RPMI8226 (cell line): ENCODE measurements around the gene CORO1A.
A peak's percentile ranks its signal among the peaks of the same experiment; 100 is the strongest.
"Not testable (repeated sequence)": the region's sequence is repeated elsewhere in the genome, so short reads cannot be mapped to it uniquely, and the experiment has no call there.

Source experiments
- DNase-seq: peaks from one replicate; pipeline ENCODE4 v3.0.0-alpha.2; 2015

CORO1A gene

GRCh38 chr16:30173054-30173453 lies 10.3 kb upstream of the CORO1A start:
- DNase-seq: no peak

GRCh38 chr16:30176876-30177275 lies 6.5 kb upstream of the CORO1A start:
- DNase-seq: not testable (repeated sequence)

DNA sequence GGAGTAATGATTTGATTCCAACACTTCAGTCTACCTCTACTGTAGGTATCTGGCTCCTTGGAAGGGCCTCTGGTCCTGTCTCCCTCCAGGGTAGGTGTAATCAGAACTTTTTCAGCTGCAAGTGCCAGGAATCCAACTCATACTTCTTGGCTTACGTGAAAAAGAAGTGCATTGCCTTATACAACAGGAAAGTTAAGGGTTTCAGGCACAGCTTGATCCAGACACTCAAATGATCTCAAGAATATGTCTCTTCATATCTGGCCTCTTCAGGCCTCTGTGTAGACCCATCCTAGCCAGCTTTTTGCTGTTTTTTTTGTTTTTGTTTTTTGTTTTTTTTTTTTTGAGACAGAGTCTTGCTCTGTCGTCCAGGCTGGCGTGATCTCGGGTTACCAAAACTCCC lies 4.2 kb upstream of the CORO1A start:
- DNase-seq: no peak

DNA sequence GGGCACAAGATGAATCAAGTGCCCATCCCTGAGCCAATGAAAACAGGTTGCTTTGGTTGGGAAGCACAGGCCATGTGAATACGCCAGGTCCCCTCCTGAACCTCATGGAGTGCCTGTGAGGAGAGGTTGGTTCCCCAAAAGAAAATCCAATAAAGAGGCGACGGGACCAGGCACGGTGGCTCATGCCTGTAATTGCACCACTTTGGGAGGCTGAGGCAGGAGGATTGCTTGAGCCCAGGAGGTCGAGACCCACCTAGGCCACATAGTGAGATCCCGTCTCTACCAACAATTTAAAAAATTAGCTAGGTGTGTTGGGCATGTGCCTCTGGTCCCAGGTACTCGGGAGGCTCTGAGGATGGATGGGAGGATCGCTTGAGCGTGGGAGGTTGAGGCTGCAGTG lies 3.5 kb upstream of the CORO1A start:
- DNase-seq: no peak

- DNase-seq: no peak
Measured at GRCh38 chr16:30180741-30181140, 2.7 kb upstream of the CORO1A start.

DNA sequence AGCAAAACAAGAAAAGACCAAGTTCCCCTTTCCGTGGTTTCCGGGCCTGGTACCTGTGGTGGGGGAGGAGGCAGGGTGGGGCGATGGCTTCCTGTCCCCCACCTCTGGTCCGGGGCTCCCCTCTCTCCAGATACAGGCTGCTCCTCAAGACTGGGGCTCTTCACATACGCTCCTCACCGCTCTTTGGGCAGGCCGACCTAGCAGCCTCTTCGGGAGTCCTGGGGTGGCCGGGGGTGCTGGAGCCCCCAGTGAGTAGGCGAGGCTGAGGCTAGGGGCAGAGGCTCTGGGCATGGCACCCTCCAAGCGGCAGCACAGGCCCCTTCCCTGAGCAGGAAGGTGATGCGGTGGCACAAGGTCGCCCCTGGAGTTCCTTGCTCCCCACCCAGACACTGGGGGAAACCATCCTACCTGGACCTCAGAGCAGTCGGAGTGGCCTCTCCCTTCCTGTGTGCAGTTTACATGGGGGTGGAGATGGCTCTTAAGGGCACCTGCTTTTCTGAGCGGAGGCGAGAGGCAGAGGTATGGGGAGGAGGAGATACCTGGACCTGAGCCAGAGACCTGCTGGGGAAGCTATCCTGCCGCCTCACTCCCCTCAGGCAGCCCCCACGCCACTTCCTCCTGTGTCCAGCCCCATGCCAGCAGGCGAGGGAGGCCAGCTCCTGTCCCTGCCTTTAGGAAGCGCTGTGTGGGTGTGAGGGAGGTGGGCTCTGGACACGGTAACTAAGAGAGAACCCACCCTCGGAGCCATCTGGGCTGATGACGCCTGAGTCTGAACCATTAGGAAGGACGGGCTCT lies 891 bp downstream of the CORO1A start:
- peak; percentile 98 for DNase-seq

GRCh38 chr16:30184891-30185682 lies 1.7 kb downstream of the CORO1A start:
- peak; percentile 51 for DNase-seq

DNA sequence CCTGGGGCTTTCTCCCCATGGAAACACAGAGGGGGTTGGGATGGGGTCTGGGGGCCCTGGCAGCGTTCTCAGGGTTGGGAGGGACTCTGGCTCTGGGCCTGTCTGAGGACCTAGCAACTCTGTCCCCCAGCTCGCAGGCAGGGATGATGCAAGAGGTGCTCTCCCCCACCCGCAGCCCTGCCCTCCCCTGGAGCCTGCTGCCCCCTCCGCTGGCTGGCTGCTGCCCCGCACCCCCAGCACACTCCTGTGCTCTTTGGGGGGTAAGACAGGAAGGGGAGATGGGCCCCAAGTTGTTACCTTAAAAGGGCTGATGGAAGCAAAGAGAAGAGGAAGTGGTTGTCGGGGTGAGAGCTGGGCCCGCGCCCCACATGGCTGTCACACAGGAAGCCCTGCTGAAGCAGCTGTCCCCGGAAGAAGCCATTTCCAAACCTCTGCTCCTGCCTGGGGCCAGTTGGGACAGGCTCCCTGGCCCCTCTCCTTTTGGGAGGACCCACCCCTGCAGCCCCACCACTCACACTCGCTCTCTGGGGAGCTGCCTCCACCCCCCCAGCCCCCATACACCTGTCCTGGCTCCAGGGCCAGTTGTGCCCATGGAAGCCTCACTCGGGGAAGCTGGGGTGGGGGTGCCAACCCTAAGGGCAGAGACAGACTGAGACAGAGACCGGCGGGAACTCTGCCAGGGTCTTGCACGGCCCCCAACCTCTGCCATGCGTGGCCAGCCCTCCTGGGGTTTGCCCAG lies 2.5 kb downstream of the CORO1A start:
- DNase-seq: peak; percentile 93

DNA sequence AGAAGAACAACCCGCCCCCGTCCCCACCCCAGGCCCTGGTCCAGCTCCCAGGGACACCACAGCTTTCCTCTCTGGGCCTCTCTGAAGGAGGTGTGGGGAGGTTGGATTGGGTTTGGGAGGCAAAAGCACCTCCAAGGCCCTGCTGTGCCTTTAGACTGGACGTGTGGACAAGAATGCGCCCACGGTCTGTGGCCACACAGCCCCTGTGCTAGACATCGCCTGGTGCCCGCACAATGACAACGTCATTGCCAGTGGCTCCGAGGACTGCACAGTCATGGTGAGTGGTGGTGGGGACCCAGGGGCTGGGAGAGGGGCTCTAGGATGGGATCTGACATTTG lies 3.0 kb downstream of the CORO1A start:
- no peak for DNase-seq

DNA sequence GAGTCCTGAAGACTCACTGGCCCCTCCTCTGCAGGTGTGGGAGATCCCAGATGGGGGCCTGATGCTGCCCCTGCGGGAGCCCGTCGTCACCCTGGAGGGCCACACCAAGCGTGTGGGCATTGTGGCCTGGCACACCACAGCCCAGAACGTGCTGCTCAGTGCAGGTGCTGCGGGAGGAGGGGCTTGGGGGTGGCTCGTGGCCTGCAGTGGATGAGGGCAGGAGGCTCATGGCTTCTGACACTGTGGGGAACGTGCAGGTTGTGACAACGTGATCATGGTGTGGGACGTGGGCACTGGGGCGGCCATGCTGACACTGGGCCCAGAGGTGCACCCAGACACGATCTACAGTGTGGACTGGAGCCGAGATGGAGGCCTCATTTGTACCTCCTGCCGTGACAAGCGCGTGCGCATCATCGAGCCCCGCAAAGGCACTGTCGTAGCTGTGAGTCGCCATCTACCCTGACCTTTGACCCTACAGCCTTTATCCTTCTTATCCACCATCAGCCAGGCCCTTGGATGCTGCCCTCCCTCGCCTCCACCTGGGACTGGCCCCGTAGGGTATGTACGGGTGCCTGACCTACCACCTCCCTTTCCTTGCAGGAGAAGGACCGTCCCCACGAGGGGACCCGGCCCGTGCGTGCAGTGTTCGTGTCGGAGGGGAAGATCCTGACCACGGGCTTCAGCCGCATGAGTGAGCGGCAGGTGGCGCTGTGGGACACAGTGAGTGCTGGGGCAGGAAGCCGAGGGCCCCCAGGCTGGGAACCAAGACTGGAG lies 3.6 kb downstream of the CORO1A start:
- DNase-seq: peak; percentile 75

DNA sequence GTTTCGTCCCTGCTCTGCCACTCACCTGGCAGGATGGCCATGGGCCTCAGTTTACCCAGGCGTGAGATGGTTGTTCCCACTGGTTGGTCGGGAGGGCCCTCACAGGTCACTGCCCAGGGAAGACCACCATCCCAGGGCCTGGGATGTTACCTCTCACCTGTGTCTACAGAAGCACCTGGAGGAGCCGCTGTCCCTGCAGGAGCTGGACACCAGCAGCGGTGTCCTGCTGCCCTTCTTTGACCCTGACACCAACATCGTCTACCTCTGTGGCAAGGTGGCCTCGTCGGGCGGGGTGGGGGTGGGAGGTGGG lies 4.1 kb downstream of the CORO1A start:
- no peak for DNase-seq

DNA sequence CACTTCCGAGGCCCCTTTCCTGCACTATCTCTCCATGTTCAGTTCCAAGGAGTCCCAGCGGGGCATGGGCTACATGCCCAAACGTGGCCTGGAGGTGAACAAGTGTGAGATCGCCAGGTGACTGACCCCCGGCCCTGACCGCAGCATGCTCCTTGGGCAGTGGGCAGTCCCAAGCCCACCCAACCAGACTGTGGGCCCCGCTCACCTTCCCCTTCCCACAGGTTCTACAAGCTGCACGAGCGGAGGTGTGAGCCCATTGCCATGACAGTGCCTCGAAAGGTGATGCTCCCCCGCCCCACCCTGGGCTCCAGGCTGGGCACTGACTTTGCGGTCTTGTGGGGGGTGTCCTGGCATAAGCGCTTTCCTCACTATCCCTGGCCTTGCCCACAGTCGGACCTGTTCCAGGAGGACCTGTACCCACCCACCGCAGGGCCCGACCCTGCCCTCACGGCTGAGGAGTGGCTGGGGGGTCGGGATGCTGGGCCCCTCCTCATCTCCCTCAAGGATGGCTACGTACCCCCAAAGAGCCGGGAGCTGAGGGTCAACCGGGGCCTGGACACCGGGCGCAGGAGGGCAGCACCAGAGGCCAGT lies 4.7 kb downstream of the CORO1A start:
- DNase-seq: no peak

GRCh38 chr16:30191158-30191557 lies 7.8 kb downstream of the CORO1A start:
- DNase-seq: not testable (repeated sequence)

GRCh38 chr16:30193098-30193497 lies 9.7 kb downstream of the CORO1A start:
- DNase-seq: not testable (repeated sequence)

GRCh38 chr16:30193615-30194014 lies 10.2 kb downstream of the CORO1A start, which contains the start of the genes BOLA2B and SLX1A:
Gene BOLA2B (minus strand): TSS chr16:30193666. CDS start chr16:30193595, 71 bp downstream.
Gene SLX1A (plus strand): TSS chr16:30193875. CDS start chr16:30194085, 210 bp downstream.
- DNase-seq: not testable (repeated sequence)

- not testable (repeated sequence) for DNase-seq
Measured at GRCh38 chr16:30194172-30194925, 10.9 kb downstream of the CORO1A start.

GRCh38 chr16:30197001-30197400 lies 13.6 kb downstream of the CORO1A start:
- not testable (repeated sequence) for DNase-seq

DNA sequence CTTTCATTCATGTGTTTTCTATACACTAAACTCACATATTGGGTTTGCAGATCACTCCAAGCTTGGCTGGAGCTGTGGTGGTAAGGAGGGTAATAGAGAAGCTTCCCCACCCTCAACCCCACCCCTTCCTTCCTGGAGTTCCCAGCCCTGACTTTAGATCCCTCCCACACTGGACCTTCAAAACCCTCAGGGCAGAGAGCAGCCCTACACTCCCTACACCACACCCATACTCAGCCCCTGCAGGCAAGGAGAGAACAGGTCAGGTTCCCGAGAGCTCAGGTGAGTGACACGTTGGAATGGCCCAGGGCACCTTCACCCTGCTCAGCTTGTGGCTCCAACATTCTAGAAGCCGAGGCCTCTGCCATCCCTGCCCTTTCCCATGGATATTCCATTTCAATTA lies 15.6 kb downstream of the CORO1A start, which contains the start of gene SULT1A3:
SULT1A3 (plus strand) TSS at position 207 of the 400 bp plus-strand sequence. CDS start 1,474 bp downstream, outside the sequence.
- not testable (repeated sequence) for DNase-seq

DNA sequence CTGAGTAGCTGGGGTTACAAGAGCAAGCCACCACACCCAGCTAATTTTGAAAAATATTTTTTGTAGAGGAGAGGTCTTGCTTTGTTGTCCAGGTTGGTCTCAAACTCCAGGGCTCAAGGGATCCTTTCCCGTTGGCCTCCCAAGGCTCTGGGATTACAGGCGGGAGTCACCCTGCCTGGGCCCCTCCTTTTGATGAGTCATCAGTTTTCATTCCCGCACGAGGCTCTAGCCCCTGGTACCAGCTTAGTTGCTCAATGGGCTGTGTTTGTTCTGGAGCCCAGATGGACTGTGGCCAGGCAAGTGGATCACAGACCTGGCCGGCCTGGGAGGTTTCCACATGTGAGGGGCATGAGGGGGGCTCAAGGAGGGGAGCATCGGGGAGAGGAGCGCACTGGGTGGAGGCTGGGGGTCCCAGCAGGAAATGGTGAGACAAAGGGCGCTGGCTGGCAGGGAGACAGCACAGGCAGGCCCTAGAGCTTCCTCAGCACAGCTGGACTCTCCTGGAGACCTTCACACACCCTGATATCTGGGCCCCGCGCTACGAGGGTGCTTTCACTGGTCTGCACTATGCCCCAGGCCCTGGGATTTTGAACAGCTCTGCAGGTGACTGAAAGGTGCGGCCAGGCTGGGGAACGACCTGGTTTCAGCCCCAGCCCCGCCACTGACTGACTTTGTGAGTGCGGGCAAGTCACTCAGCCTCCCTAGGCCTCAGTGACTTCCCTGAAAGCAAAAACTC lies 16.4 kb downstream of the CORO1A start:
- DNase-seq: not testable (repeated sequence)

- not testable (repeated sequence) for DNase-seq
Measured at GRCh38 chr16:30205541-30206236, 22.3 kb downstream of the CORO1A start.
